Tibial nerve (tissue), 4 donors: ENCODE results near the gene CD68.
"Not testable (repeated sequence)": the region's sequence is repeated elsewhere in the genome, so short reads cannot be mapped to it uniquely, and the experiment has no call there.

Experiments
- CTCF ChIP-seq, 5 experiments: fragments of 200-600 bp in 3 of 5; fragments of 450-650 bp in 2 of 5; sonication (generic) in 3 of 5; IDR thresholded peaks; one replicate each; pipeline ENCODE4 v1.5.1; 2016 to 2019; ENCODE audit warnings: antibody characterized with exemption in 5 of 5, mild to moderate bottlenecking in 3 of 5, moderate library complexity in 2 of 5
- EP300 ChIP-seq, 2 donors: sonication (generic); formaldehyde crosslinking; IDR thresholded peaks; one replicate each; pipeline ENCODE4 v1.6.1; 2017; ENCODE audit warnings: antibody characterized with exemption in 2 of 2, mild to moderate bottlenecking in 1 of 2
- POLR2A ChIP-seq, 2 donors: fragments of 450-650 bp; IDR thresholded peaks; one replicate each; pipeline ENCODE4 v1.6.1; 2017; ENCODE audit warnings: antibody characterized with exemption in 2 of 2, mild to moderate bottlenecking in 2 of 2, moderate library complexity in 2 of 2

DNA sequence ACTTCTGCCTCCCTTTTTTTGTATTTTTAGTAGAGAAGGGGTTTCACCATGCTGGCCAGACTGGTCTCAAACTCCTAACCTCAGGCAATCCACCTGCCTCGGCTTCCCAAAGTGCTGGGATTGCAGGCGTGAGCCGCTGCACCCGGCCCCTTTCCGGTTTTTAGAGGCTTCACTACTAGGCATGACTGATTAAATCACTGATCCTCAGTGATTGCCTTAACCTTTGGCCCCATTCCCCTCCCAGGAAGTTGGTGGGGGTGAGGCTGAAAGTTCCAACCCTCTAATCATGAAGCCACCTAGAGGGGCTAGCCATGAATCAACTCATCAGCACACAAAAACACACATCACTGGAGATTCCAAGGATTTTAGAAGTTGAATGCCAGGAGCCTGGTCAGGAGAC, 18.1 kb downstream of the CD68 start:
- not testable (repeated sequence) for TF ChIP-seq CTCF, POLR2A, EP300 (IDR thresholded peaks at IDR 0.05)
